Aorta (tissue), 5 donors: Measurements from ENCODE around the gene BMP6. TPM values are rescaled to one million over a fixed set of nuclear protein-coding genes. Genes with fewer than 3 reads are reported as not detected.

Experiments
- ATAC-seq: fragments of 200-7000 bp; cut with Tn5 transposase; one replicate; pipeline ENCODE4 v1.9.1; 2022; ENCODE audit warnings: moderate library complexity; ENCODE audit not compliant: low FRiP score
- DNase-seq, 2 donors: peaks; one replicate each; pipeline ENCODE4 v3.0.0-alpha.2; 2020
- H3K27ac ChIP-seq, 2 donors: one replicate each; pipeline ENCODE4 v1.5.1; 2013; ENCODE audit warnings: low read length in 2 of 2, mild to moderate bottlenecking in 2 of 2, moderate library complexity in 2 of 2, control low read depth in 1 of 2, inconsistent platforms in 1 of 2, low read depth in 1 of 2
- H3K27me3 ChIP-seq, 2 donors: one replicate each; pipeline ENCODE4 v1.6.1; 2013; ENCODE audit warnings: control low read depth in 1 of 2, low read length in 1 of 2, mild to moderate bottlenecking in 1 of 2, moderate library complexity in 1 of 2; ENCODE audit not compliant: insufficient read depth in 2 of 2, control insufficient read depth in 1 of 2
- H3K36me3 ChIP-seq, 2 donors: one replicate each; pipeline ENCODE4 v1.6.1; 2013; ENCODE audit warnings: control low read depth in 1 of 2, low read length in 1 of 2, mild to moderate bottlenecking in 1 of 2; ENCODE audit not compliant: insufficient read depth in 2 of 2, control insufficient read depth in 1 of 2
- H3K4me1 ChIP-seq, 2 donors: one replicate each; pipeline ENCODE4 v1.6.1; 2013; ENCODE audit warnings: low read length in 2 of 2, control low read depth in 1 of 2, mild to moderate bottlenecking in 1 of 2, moderate library complexity in 1 of 2; ENCODE audit not compliant: insufficient read depth in 2 of 2, control insufficient read depth in 1 of 2
- H3K4me3 ChIP-seq, 2 donors: one replicate each; pipeline ENCODE4 v1.5.1; 2013; ENCODE audit warnings: low read length in 2 of 2, control low read depth in 1 of 2, mild to moderate bottlenecking in 1 of 2
- H3K9me3 ChIP-seq: one replicate; pipeline ENCODE4 v1.6.1; 2013; ENCODE audit warnings: mild to moderate bottlenecking, low read length; ENCODE audit not compliant: control insufficient read depth
- WGBS, 2 donors: extraction: QIAGEN DNeasy Blood & Tissue Kit; methylation state at CpG; one replicate each; pipeline ENCODE4 v1.1.7; 2013; 5-methylcytosine and 5-hydroxymethylcytosine counted together
- intact Hi-C, 2 donors: fragments of 100-400 bp; cut with DNase I; formaldehyde crosslinking; loops; one replicate each; pipeline versions ENCODE4 v1.14.2 to v1.15.0; 2022
- polyA plus RNA-seq, 2 donors: library from polyadenylated mRNA; stranded (reverse); fragments of 200-250 nt; gene quantifications; one replicate each; pipeline ENCODE4 v1.2.3, GENCODE V29; 2013
- total RNA-seq, 2 donors: library from RNA; stranded (reverse); fragmentation: NEBNext Ultra II Directional; extraction: Animal tissue kit (Norgen Biotek cat#: 25700); gene quantifications; one replicate each; pipeline ENCODE4 v1.2.1, GENCODE V29; 2021
- donor health status: healthy with polysubstance abuse.
- donor health status: Bipolar disorder and iron deficiency.
- donor health status: DM: no; HTN: no; CAD: no.
- donor health status: DM: no; HTN: no; CAD: no.
- donor health status: DM: yes; HTN: yes; CAD: no.

The BMP6 gene
- total and polyA plus RNA-seq, 4 donors, result 1.2 to 5.2 (median 4.0) TPM

DNA sequence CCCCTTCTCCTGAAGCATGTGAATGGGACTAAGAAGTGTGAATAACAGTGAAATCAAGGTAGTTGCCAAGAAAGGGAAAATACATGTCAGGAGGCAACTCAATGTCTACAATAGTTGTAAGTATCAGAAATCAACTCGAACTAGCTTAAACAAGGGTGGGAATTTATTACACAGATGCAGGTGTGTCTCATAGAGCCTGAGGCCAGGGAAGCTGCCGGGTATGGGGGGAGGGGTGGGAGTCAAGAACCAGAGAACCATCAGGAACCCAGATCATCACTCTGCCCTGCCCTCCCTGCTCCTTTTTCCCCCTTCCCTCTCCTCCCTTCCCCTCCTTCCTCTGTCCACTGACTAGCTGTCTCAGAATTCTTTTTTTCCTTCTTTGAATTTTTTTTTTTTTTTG lies 34.9 kb upstream of the BMP6 start:
- DNase-seq, result no peak
- H3K9me3 ChIP-seq, result no peaks in the 10 kb centered on the region
- WGBS, 2 donors, result 82 to 98% methylated on average over 2 of the region's 2 CpGs
- H3K4me3 ChIP-seq, result no peak overlapping the region
- intact Hi-C loops, result loop anchor here in 1 of 2 donors (10.0 kb wide), 1 partner anchor 586 kb away; the partner anchor contains the start of gene RREB1
- H3K27me3 ChIP-seq, result no peaks in the 10 kb centered on the region
- no peaks in the 10 kb centered on the region for H3K4me1 ChIP-seq
- H3K36me3 ChIP-seq, result no peaks in the 10 kb centered on the region
- no peak for ATAC-seq
- no peak overlapping the region for H3K27ac ChIP-seq

DNA sequence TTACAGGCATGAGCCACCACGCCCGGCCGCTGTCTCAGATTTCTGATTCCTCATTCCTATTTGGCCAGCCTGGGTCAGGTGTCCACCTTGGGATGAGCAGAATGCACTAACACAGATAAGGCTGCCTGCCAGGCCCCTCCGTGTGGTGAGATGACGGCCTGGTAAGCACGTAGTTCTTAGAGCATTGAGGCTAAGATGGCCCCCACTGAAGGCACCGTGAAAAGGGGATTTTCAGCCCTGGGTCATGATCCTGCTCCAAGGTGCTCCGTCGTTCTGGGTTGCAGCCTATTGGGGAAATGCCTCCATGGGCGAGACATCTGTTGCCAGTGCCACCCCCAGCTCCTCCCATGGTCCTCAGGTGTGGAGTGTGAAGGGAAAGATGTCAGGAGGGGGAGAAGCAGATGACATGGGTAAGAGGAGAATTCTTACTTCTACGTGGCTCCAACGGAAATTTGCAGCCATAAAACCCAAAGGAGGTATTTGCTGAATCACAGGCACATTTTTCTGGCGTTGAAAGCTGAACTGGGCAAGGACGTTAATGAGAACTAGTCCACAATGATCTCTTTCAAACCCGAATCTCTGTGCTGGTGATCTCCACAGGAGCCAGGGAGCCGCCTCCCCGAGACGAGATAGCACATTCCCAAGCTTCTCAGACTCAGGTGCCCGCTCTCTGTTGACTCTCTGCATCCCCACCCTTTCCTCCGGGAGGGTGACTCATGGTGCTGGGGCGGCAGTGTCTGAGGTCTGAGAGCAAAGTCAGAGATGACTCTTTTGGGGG lies 34.0 kb upstream of the BMP6 start:
- H3K4me3 ChIP-seq, result no peak overlapping the region
- no peaks in the 10 kb centered on the region for H3K27me3 ChIP-seq
- no peaks in the 10 kb centered on the region for H3K4me1 ChIP-seq
- ATAC-seq (no peak), DNase-seq (no peak)
- H3K27ac ChIP-seq, result no peak overlapping the region
- 69% methylated on average over 21 of the region's 21 CpGs for WGBS, 2 donors
- H3K9me3 ChIP-seq, result no peaks in the 10 kb centered on the region
- intact Hi-C loops, result loop anchor here in 1 of 2 donors (10.0 kb wide), 1 partner anchor 587 kb away; the partner anchor contains the start of gene RREB1
- H3K36me3 ChIP-seq, result no peaks in the 10 kb centered on the region

DNA sequence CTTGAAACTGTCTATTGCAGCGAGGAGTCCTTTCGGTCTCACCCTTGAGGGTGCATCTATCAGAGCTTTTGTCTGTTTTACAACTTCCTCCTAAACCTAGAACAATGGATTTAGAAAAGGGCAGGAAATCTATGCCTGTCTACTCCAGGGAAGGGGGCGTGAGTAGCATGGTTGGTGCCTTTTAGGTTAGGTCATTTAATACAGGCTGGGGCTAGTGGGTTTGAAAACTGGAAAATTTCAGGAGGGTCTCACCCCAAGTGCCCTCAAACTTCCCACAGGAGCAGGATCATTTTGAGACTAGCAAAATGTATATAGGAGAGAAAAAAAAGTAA lies 33.5 kb upstream of the BMP6 start:
- no peak for DNase-seq
- H3K27me3 ChIP-seq, result no peaks in the 10 kb centered on the region
- ATAC-seq, result no peak
- intact Hi-C loops, result loop anchor here in 1 of 2 donors (10.0 kb wide), 1 partner anchor 588 kb away; the partner anchor contains the start of gene RREB1
- H3K36me3 ChIP-seq, result no peaks in the 10 kb centered on the region
- H3K4me1 ChIP-seq, result peaks cover 0 to under 1% of the 10 kb centered on the region in 2 donors
- no peak overlapping the region for H3K4me3 ChIP-seq
- no peak overlapping the region for H3K27ac ChIP-seq
- no peaks in the 10 kb centered on the region for H3K9me3 ChIP-seq
- 69 to 70% methylated on average over 3 of the region's 3 CpGs for WGBS, 2 donors

DNA sequence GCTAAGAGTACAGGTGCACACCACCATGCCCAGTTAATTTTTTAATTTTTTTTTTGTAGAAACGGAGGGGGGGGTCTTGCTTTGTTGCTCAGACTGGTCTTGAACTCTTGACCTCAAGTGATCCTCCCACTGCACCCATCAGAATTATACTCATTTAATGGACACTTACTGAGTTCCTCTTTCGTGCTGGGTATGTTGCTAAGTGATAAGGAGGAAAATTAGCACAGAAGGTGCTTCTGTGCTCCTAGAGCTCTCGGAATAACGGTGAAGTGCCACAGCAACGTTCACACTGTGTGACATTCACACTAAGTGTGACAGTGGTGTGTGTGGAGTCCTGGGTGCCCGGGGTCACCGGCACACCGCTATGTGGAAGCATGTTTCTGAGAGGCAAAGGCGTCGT lies 32.1 kb upstream of the BMP6 start:
- H3K27ac ChIP-seq, result no peak overlapping the region
- intact Hi-C loops, result loop anchor here in 1 of 2 donors (10.0 kb wide), 1 partner anchor 589 kb away; the partner anchor contains the start of gene RREB1
- WGBS, 2 donors, result 88 to 93% methylated on average over 10 of the region's 10 CpGs
- H3K27me3 ChIP-seq, result no peaks in the 10 kb centered on the region
- no peaks in the 10 kb centered on the region for H3K9me3 ChIP-seq
- no peak overlapping the region for H3K4me3 ChIP-seq
- ATAC-seq (no peak), DNase-seq (no peak)
- H3K4me1 ChIP-seq, result peaks cover 0 to 4% of the 10 kb centered on the region in 2 donors
- no peaks in the 10 kb centered on the region for H3K36me3 ChIP-seq

DNA sequence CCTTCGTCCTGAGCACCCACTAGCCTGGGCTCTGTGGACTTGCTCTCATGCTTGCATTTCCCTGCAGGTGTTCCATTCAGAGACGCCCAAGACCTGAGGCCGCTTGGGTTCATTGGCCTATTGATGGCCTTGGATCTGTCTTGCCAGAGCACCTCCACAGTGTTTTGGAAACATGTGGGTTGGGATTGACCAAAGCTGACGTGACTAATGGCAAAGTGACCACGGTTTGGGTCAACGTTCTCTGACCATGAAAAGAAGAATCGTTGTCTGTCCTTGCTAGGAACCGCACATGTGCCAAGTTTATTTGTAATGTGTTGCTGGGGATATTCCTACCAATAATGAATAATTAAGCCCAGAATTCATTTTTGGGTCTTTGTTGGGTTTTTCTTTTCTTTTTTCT lies 29.8 kb upstream of the BMP6 start:
- DNase-seq, result no peak
- intact Hi-C loops, result loop anchor here in 1 of 2 donors (10.0 kb wide), 1 partner anchor 591 kb away; the partner anchor contains the start of gene RREB1
- peaks cover 0 to 4% of the 10 kb centered on the region in 2 donors for H3K4me1 ChIP-seq
- ATAC-seq, result no peak
- H3K27ac ChIP-seq, result no peak overlapping the region
- H3K4me3 ChIP-seq, result no peak overlapping the region
- no peaks in the 10 kb centered on the region for H3K9me3 ChIP-seq
- no peaks in the 10 kb centered on the region for H3K36me3 ChIP-seq
- H3K27me3 ChIP-seq, result no peaks in the 10 kb centered on the region
- 92 to 95% methylated on average over 8 of the region's 8 CpGs for WGBS, 2 donors

DNA sequence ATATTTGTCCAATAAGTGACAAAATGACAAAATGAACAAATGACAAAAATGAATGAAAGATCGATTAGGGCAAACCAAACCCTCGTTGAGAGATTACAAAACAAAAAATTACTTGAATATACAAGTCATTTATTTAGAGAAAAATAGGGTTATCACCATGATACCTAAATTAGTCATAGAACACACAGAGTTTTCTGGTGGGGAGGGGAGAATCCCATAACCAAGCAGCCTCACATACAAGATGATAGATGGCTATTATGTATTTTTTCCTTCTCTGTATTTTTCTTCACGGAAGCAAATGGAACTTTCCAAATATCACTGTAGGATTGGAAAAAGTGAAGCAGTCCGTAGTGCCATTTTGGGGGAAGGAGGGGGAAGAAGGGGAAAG lies 28.5 kb upstream of the BMP6 start:
- Histone ChIP-seq H3K36me3 (no peaks in the 10 kb centered on the region), H3K4me3 (no peak overlapping the region), H3K4me1 (peaks cover 0 to 4% of the 10 kb centered on the region in 2 donors), H3K9me3 (no peaks in the 10 kb centered on the region), H3K27me3 (no peaks in the 10 kb centered on the region), H3K27ac (no peak overlapping the region)
- intact Hi-C loops, result loop anchor here in 1 of 2 donors (10.0 kb wide), 1 partner anchor 593 kb away; the partner anchor contains the start of gene RREB1
- 43 to 44% methylated on average over 4 of the region's 4 CpGs for WGBS, 2 donors
- ATAC-seq (no peak), DNase-seq (no peak)

DNA sequence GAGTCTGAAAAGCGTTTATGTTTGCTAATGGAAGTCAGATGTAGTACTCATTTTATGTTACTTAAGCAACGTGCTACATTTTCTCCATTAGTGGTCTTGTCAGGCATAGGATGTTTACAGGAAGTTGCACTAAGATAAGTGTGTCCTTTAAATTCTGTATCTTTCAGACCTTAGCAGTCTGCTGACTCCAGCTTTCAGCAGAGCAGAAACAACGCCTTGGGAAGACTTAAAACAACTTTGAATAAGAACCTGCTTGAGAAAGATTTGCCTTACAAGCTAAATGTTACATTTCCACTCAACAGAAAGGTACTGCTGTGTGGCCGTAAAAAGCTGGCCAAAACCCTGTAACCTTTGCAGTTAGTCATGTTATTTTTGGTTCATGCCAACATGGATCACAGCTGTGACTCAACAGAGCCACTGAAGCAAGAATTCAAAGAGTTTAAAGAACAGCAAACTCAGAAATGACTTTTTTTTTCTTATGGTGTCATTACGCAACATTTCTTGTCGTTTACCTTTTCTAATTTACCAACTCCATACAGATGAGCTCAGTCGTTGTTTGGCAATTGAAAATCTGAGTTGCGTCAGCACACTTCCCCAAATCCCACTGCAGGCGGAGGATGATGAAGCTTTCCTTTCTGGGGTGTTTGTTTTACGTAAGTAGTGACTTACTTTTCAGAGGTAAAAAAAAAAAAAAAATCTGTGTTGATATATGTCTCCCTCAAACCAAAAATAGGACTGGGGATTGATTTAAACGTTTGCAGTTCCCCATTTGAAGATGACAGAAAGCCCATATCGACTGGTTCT lies 27.9 kb upstream of the BMP6 start:
- 11 to 17% methylated on average over 12 of the region's 12 CpGs for WGBS, 2 donors
- peak; percentile 71 for ATAC-seq
- Histone ChIP-seq H3K27ac (peak overlapping the region in 1 of 2 donors; percentile 30), H3K36me3 (no peaks in the 10 kb centered on the region), H3K9me3 (no peaks in the 10 kb centered on the region), H3K27me3 (no peaks in the 10 kb centered on the region), H3K4me3 (no peak overlapping the region), H3K4me1 (peaks cover 0 to 4% of the 10 kb centered on the region in 2 donors)
- peak in 1 of 2 donors; percentile 55 for DNase-seq
- intact Hi-C loops, result loop anchor here in 1 of 2 donors (10.0 kb wide), 1 partner anchor 593 kb away; the partner anchor contains the start of gene RREB1

DNA sequence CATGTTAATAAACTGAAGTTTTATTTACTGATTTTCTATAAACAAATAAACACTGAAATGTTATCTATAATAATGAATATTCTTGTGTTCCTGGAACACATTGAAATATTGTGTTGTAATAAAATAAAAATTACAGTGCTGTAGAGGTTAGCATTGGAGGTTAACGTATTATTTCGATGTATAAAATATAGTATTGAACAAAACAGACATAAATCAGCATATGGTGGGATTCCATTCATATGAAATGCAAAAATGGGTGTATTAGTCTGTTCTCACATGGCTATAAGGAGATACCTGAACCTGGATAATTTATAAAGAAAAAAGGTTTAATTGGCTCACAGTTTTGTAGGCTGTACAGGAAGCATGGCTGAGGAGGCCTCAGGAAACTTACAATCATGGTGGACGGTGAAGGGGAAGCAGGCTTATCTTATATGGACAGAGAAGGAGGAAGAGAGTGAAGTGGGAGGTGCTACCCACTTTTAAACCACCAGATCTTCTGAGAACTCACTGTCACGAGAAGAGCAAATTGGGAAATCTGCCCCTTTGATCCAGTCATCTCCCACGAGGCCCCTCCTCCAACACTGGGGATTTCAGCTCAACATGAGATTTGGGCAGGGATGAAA lies 24.6 kb upstream of the BMP6 start:
- WGBS, 2 donors, result 86 to 93% methylated on average over 5 of the region's 5 CpGs
- no peak for ATAC-seq

More for the DNA sequence above, 24.6 kb upstream of the BMP6 start:
- DNase-seq, result no peak
- Histone ChIP-seq H3K36me3 (no peaks in the 10 kb centered on the region), H3K27me3 (no peaks in the 10 kb centered on the region), H3K27ac (no peak overlapping the region), H3K4me3 (no peak overlapping the region), H3K9me3 (no peaks in the 10 kb centered on the region), H3K4me1 (peaks cover 0 to 4% of the 10 kb centered on the region in 2 donors)
- intact Hi-C loops, result no loop called here
